HEK293T (cell line): ENCODE measurements around the gene STXBP5.

Experiments used
- CTCF ChIA-PET: fragments of 350-600 bp; formaldehyde crosslinking; extraction: SDS; loops from one replicate; lab custom pipeline; 2021; ENCODE audit warnings: antibody characterized with exemption, inconsistent platforms; lab: Yijun Ruan, JAX
- POLR2A ChIA-PET: fragments of 350-600 bp; formaldehyde crosslinking; extraction: SDS; loops from one replicate; lab custom pipeline; 2020; ENCODE audit warnings: antibody characterized with exemption, inconsistent platforms; lab: Yijun Ruan, JAX
- DNase-seq: peaks from one replicate; pipeline ENCODE4 v3.0.0; 2012; ENCODE audit warnings: mixed read lengths; ENCODE audit errors: extremely low spot score
- ARNT ChIP-seq: fragments of 450-650 bp; IDR thresholded peaks from 2 replicates; pipeline ENCODE4 v1.6.1; 2017; ENCODE audit warnings: mild to moderate bottlenecking
- BHLHE40 ChIP-seq: fragments of 450-650 bp; IDR thresholded peaks from 2 replicates; pipeline ENCODE4 v1.6.1; 2016; ENCODE audit warnings: mild to moderate bottlenecking, moderate library complexity, borderline replicate concordance
- CTBP1 ChIP-seq: fragments of 450-650 bp; IDR thresholded peaks from 2 replicates; pipeline ENCODE4 v1.6.1; 2016; ENCODE audit warnings: borderline replicate concordance
- ELF4 ChIP-seq: fragments of 450-650 bp; IDR thresholded peaks from 2 replicates; pipeline ENCODE4 v1.6.1; 2017; ENCODE audit warnings: antibody characterized with exemption
- FOXA1 ChIP-seq: fragments of 450-650 bp; IDR thresholded peaks from 2 replicates; pipeline ENCODE4 v1.6.1; 2016; ENCODE audit warnings: mild to moderate bottlenecking
- FOXK2 ChIP-seq: fragments of 450-650 bp; IDR thresholded peaks from 2 replicates; pipeline ENCODE4 v1.6.1; 2016; ENCODE audit warnings: mild to moderate bottlenecking
- FOXM1 ChIP-seq: fragments of 450-650 bp; IDR thresholded peaks from 2 replicates; pipeline ENCODE4 v1.6.1; 2017; ENCODE audit warnings: mild to moderate bottlenecking, borderline replicate concordance
- HDGF ChIP-seq: fragments of 450-650 bp; IDR thresholded peaks from 2 replicates; pipeline ENCODE4 v1.6.1; 2017; ENCODE audit warnings: antibody characterized with exemption, borderline replicate concordance
- L3MBTL2 ChIP-seq: fragments of 450-650 bp; conservative IDR thresholded peaks from 2 replicates; pipeline ENCODE4 v1.6.1; 2016; ENCODE audit warnings: mild to moderate bottlenecking
- LEF1 ChIP-seq: fragments of 450-650 bp; IDR thresholded peaks from 2 replicates; pipeline ENCODE4 v1.6.1; 2017; ENCODE audit warnings: mild to moderate bottlenecking, borderline replicate concordance
- NFRKB ChIP-seq: fragments of 450-650 bp; IDR thresholded peaks from 2 replicates; pipeline ENCODE4 v1.6.1; 2016; ENCODE audit warnings: mild to moderate bottlenecking, moderate library complexity
- PKNOX1 ChIP-seq: fragments of 450-650 bp; IDR thresholded peaks from 2 replicates; pipeline ENCODE4 v1.6.1; 2016
- SP1 ChIP-seq: fragments of 450-650 bp; IDR thresholded peaks from 2 replicates; pipeline ENCODE4 v1.6.1; 2017
- SUZ12 ChIP-seq: fragments of 450-650 bp; IDR thresholded peaks from 2 replicates; pipeline ENCODE4 v1.6.1; 2016; ENCODE audit warnings: mild to moderate bottlenecking
- TARDBP ChIP-seq: fragments of 450-650 bp; IDR thresholded peaks from 2 replicates; pipeline ENCODE4 v1.6.1; 2016
- ZNF384 ChIP-seq: fragments of 450-650 bp; IDR thresholded peaks from 2 replicates; pipeline ENCODE4 v1.6.1; 2016

Gene STXBP5

GRCh38 chr6:147430811-147431210, 226.6 kb downstream of the STXBP5 start:
- ChIA-PET POLR2A (no interaction called here), CTCF (no interaction called here)
- no peak for DNase-seq
- TF ChIP-seq TARDBP (no peak), HDGF (no peak), SP1 (no peak), PKNOX1 (no peak), SUZ12 (no peak), FOXK2 (no peak), ARNT (no peak), FOXA1 (no peak), NFRKB (no peak), L3MBTL2 (no peak), BHLHE40 (no peak)

GRCh38 chr6:147434076-147434475, 229.9 kb downstream of the STXBP5 start:
- POLR2A ChIA-PET: no interaction called here
- DNase-seq: no peak
- CTCF ChIA-PET: no interaction called here
- TF ChIP-seq SP1 (no peak), LEF1 (no peak), ELF4 (no peak), BHLHE40 (no peak), FOXA1 (no peak)

GRCh38 chr6:147434516-147434915, 230.3 kb downstream of the STXBP5 start:
- no peak for DNase-seq
- ChIA-PET CTCF (no interaction called here), POLR2A (no interaction called here)
- no peak for TF ChIP-seq NFRKB
- no peak for TF ChIP-seq FOXK2
- TF ChIP-seq LEF1: no peak
- no peak for TF ChIP-seq CTBP1
- TF ChIP-seq FOXM1: no peak
- TF ChIP-seq ZNF384: no peak
- TF ChIP-seq ELF4: no peak
- TF ChIP-seq HDGF: no peak
- no peak for TF ChIP-seq TARDBP
- TF ChIP-seq SP1: no peak
- TF ChIP-seq SUZ12: no peak
- TF ChIP-seq L3MBTL2: no peak
- no peak for TF ChIP-seq BHLHE40
- TF ChIP-seq PKNOX1: no peak
- TF ChIP-seq ARNT: no peak
- no peak for TF ChIP-seq FOXA1

GRCh38 chr6:147437615-147438014, 233.4 kb downstream of the STXBP5 start:
- ChIA-PET POLR2A (no interaction called here), CTCF (no interaction called here)
- DNase-seq: no peak
- TF ChIP-seq FOXM1 (no peak), TARDBP (no peak), L3MBTL2 (no peak), BHLHE40 (no peak), SP1 (no peak), ELF4 (no peak), LEF1 (no peak), PKNOX1 (no peak), CTBP1 (no peak), FOXA1 (no peak), SUZ12 (no peak), ZNF384 (no peak), FOXK2 (no peak), ARNT (no peak), NFRKB (no peak), HDGF (no peak)

GRCh38 chr6:147438758-147439528, 234.7 kb downstream of the STXBP5 start:
- DNase-seq: no peak
- TF ChIP-seq ZNF384: no peak
- no peak for TF ChIP-seq HDGF
- CTCF ChIA-PET: no interaction called here
- POLR2A ChIA-PET: no interaction called here
